HEK293 (cell line): Measurements from ENCODE around the gene ACCSL.

Experiments
- ATF2 ChIP-seq: fragments of 450-650 bp; formaldehyde crosslinking; IDR thresholded peaks from 2 replicates; pipeline ENCODE4 v1.5.1; 2016; ENCODE audit warnings: missing biosample characterization, missing genetic modification characterization, low read depth
- BCL11B ChIP-seq: fragments of 450-650 bp; formaldehyde crosslinking; IDR thresholded peaks from 2 replicates; pipeline ENCODE4 v1.5.1; 2016; ENCODE audit warnings: low read depth, missing biosample characterization, missing genetic modification characterization
- CTCF ChIP-seq: fragments of 450-650 bp; formaldehyde crosslinking; IDR thresholded peaks from 2 replicates; pipeline ENCODE4 v1.5.1; 2016; ENCODE audit warnings: missing biosample characterization, missing genetic modification characterization
- GFI1B ChIP-seq: fragments of 450-650 bp; formaldehyde crosslinking; IDR thresholded peaks from 2 replicates; pipeline ENCODE4 v1.5.1; 2016; ENCODE audit warnings: missing biosample characterization, missing genetic modification characterization
- GLI2 ChIP-seq: fragments of 450-650 bp; formaldehyde crosslinking; IDR thresholded peaks from 2 replicates; pipeline ENCODE4; 2017; ENCODE audit warnings: missing biosample characterization, missing genetic modification characterization, low read depth, borderline replicate concordance
- GLI4 ChIP-seq: fragments of 450-650 bp; formaldehyde crosslinking; IDR thresholded peaks from 2 replicates; pipeline ENCODE4 v1.5.1; 2016; ENCODE audit warnings: missing biosample characterization, missing genetic modification characterization
- KLF8 ChIP-seq: fragments of 450-650 bp; formaldehyde crosslinking; IDR thresholded peaks from 2 replicates; pipeline ENCODE4 v1.5.1; 2016; ENCODE audit warnings: missing biosample characterization, missing genetic modification characterization
- KLF9 ChIP-seq: fragments of 450-650 bp; formaldehyde crosslinking; IDR thresholded peaks from 2 replicates; pipeline ENCODE4 v1.5.1; 2016; ENCODE audit warnings: missing biosample characterization, missing genetic modification characterization, low read depth
- MYNN ChIP-seq: fragments of 450-650 bp; formaldehyde crosslinking; IDR thresholded peaks from 2 replicates; pipeline ENCODE4 v1.5.1; 2016; ENCODE audit warnings: missing biosample characterization, missing genetic modification characterization, borderline replicate concordance
- REPIN1 ChIP-seq: fragments of 450-650 bp; formaldehyde crosslinking; IDR thresholded peaks from 2 replicates; pipeline ENCODE4 v1.5.1; 2017; ENCODE audit warnings: missing biosample characterization, missing genetic modification characterization, low read depth
- ZBTB20 ChIP-seq: fragments of 450-650 bp; formaldehyde crosslinking; IDR thresholded peaks from 2 replicates; pipeline ENCODE4 v1.5.1; 2016; ENCODE audit warnings: missing biosample characterization, missing genetic modification characterization
- ZBTB8A ChIP-seq: fragments of 450-650 bp; formaldehyde crosslinking; IDR thresholded peaks from 2 replicates; pipeline ENCODE4 v1.5.1; 2016; ENCODE audit warnings: missing biosample characterization, missing genetic modification characterization
- ZFP37 ChIP-seq: fragments of 450-650 bp; formaldehyde crosslinking; IDR thresholded peaks from 2 replicates; pipeline ENCODE4 v1.5.1; 2016; ENCODE audit warnings: missing biosample characterization, missing genetic modification characterization
- ZNF133 ChIP-seq: fragments of 450-650 bp; formaldehyde crosslinking; IDR thresholded peaks from 2 replicates; pipeline ENCODE4 v1.5.1; 2016; ENCODE audit warnings: missing biosample characterization, missing genetic modification characterization
- ZNF280C ChIP-seq: fragments of 450-650 bp; formaldehyde crosslinking; IDR thresholded peaks from 2 replicates; pipeline ENCODE4 v1.5.1; 2016; ENCODE audit warnings: missing biosample characterization, missing genetic modification characterization
- ZNF341 ChIP-seq: fragments of 450-650 bp; formaldehyde crosslinking; IDR thresholded peaks from 2 replicates; pipeline ENCODE4; 2016; ENCODE audit warnings: low read depth, missing biosample characterization, missing genetic modification characterization
- ZNF404 ChIP-seq: fragments of 450-650 bp; formaldehyde crosslinking; IDR thresholded peaks from 2 replicates; pipeline ENCODE4 v1.5.1; 2017; ENCODE audit warnings: missing biosample characterization, missing genetic modification characterization
- ZNF449 ChIP-seq: fragments of 450-650 bp; formaldehyde crosslinking; IDR thresholded peaks from 2 replicates; pipeline ENCODE4 v1.5.1; 2017; ENCODE audit warnings: missing biosample characterization, mild to moderate bottlenecking, missing genetic modification characterization, moderate library complexity
- ZNF488 ChIP-seq: fragments of 450-650 bp; formaldehyde crosslinking; IDR thresholded peaks from 2 replicates; pipeline ENCODE4 v1.5.1; 2016; ENCODE audit warnings: missing biosample characterization, missing genetic modification characterization
- ZNF571 ChIP-seq: fragments of 450-650 bp; formaldehyde crosslinking; IDR thresholded peaks from 2 replicates; pipeline ENCODE4 v1.5.0; 2017; ENCODE audit warnings: missing biosample characterization, missing genetic modification characterization
- ZNF585B ChIP-seq: fragments of 450-650 bp; formaldehyde crosslinking; IDR thresholded peaks from 2 replicates; pipeline ENCODE4 v1.5.1; 2016; ENCODE audit warnings: missing biosample characterization, missing genetic modification characterization
- ZNF654 ChIP-seq: fragments of 450-650 bp; formaldehyde crosslinking; IDR thresholded peaks from 2 replicates; pipeline ENCODE4 v1.5.1; 2016; ENCODE audit warnings: low read depth, missing biosample characterization, missing genetic modification characterization
- ZNF664 ChIP-seq: fragments of 450-650 bp; formaldehyde crosslinking; IDR thresholded peaks from 2 replicates; pipeline ENCODE4 v1.5.1; 2016; ENCODE audit warnings: missing biosample characterization, missing genetic modification characterization
- ZNF704 ChIP-seq: fragments of 450-650 bp; formaldehyde crosslinking; IDR thresholded peaks from 2 replicates; pipeline ENCODE4 v1.5.1; 2016; ENCODE audit warnings: missing biosample characterization, missing genetic modification characterization
- ZNF707 ChIP-seq: fragments of 450-650 bp; formaldehyde crosslinking; IDR thresholded peaks from 2 replicates; pipeline ENCODE4 v1.5.1; 2016; ENCODE audit warnings: missing biosample characterization, missing genetic modification characterization
- ZNF776 ChIP-seq: fragments of 450-650 bp; formaldehyde crosslinking; IDR thresholded peaks from 2 replicates; pipeline ENCODE4 v1.5.0; 2017; ENCODE audit warnings: missing biosample characterization, missing genetic modification characterization, borderline replicate concordance
- ZNF843 ChIP-seq: fragments of 450-650 bp; formaldehyde crosslinking; IDR thresholded peaks from 2 replicates; pipeline ENCODE4 v1.5.1; 2016; ENCODE audit warnings: missing biosample characterization, missing genetic modification characterization
- ZSCAN16 ChIP-seq: fragments of 450-650 bp; formaldehyde crosslinking; IDR thresholded peaks from 2 replicates; pipeline ENCODE4 v1.5.1; 2016; ENCODE audit warnings: missing biosample characterization, missing genetic modification characterization
- ZSCAN4 ChIP-seq: fragments of 450-650 bp; formaldehyde crosslinking; IDR thresholded peaks from 2 replicates; pipeline ENCODE4 v1.5.1; 2017; ENCODE audit warnings: missing biosample characterization, missing genetic modification characterization

Gene ACCSL

GRCh38 chr11:44065841-44066731, 18.3 kb downstream of the ACCSL start, which contains the start of gene ACCS (continued):
- TF ChIP-seq ZSCAN4 (tag by site-specific recombination) (no peak), ZNF704 (tag by site-specific recombination) (no peak), KLF8 (tag by site-specific recombination) (peak; percentile 64), REPIN1 (tag by site-specific recombination) (no peak), GLI2 (tag by site-specific recombination) (no peak), ZNF280C (tag by site-specific recombination) (no peak), ZNF449 (tag by site-specific recombination) (peak; percentile 94), ZNF843 (tag by site-specific recombination) (peak; percentile 26; the same call in 1 of the 2 replicates), GLI4 (tag by site-specific recombination) (no peak), ZNF488 (tag by site-specific recombination) (no peak), ZNF571 (tag by site-specific recombination) (no peak), ZNF654 (tag by site-specific recombination) (no peak), ZNF664 (tag by site-specific recombination) (no peak), ZFP37 (tag by site-specific recombination) (0 out of 2 replicates have a peak, but pooled peaks have one; percentile 41), CTCF (peak; percentile 92), BCL11B (tag by site-specific recombination) (no peak), ZNF341 (tag by site-specific recombination) (peak; percentile 74), KLF9 (peak; percentile 29; the same call in 1 of the 2 replicates), ZBTB8A (tag by site-specific recombination) (peak; percentile 99), ATF2 (no peak), ZNF404 (tag by site-specific recombination) (no peak), ZNF707 (no peak), ZNF585B (tag by site-specific recombination) (no peak; the same call in 1 of the 2 replicates), ZSCAN16 (no peak), ZBTB20 (tag by site-specific recombination) (peak; percentile 43; the same call in 1 of the 2 replicates), MYNN (tag by site-specific recombination) (no peak), GFI1B (no peak), ZNF133 (tag by site-specific recombination) (no peak), ZNF776 (no peak)
